Measurements from ENCODE around the gene GNG2. TPM values are rescaled to one million over a fixed set of nuclear protein-coding genes. Genes with fewer than 3 reads are reported as not detected.

The GNG2 gene
- total RNA-seq, 1 experiment from 2014 or later, result 7.0 TPM

- Histone ChIP-seq H3K18ac (ENCODE audit: insufficient read length, low read depth, low read length) (no peak overlapping the region), H2BK5ac (ENCODE audit: insufficient read length, low read length) (no peak overlapping the region), H3K27me3 (ENCODE audit: insufficient read depth, low read length) (no peaks in the 10 kb centered on the region), H3K79me2 (ENCODE audit: insufficient read depth, low read length) (no peaks in the 10 kb centered on the region), H2BK20ac (ENCODE audit: low read depth, low read length, poor library complexity, severe bottlenecking) (no peak overlapping the region), H4K8ac (replicated peaks; ENCODE audit: insufficient read length, low read depth, low read length) (no peak overlapping the region), H3K23ac (ENCODE audit: insufficient read length, low read depth, low read length) (no peak overlapping the region), H3K4me1 (ENCODE audit: insufficient read depth, low read length) (peaks cover 3% of the 10 kb centered on the region; the same call in 1 of the 2 replicates), H3K4me2 (ENCODE audit: insufficient read depth, insufficient read length, low read length) (no peak overlapping the region), H3K56ac (ENCODE audit: insufficient read length, low read depth, low read length) (no peak overlapping the region), H3K27ac (ENCODE audit: insufficient read length, low read depth, low read length) (no peak overlapping the region), H2BK12ac (ENCODE audit: insufficient read length, low read depth, low read length) (no peak overlapping the region), H3K9me3 (ENCODE audit: control insufficient read depth, low read depth, low read length) (no peaks in the 10 kb centered on the region), H3K9ac (ENCODE audit: extremely low read depth, insufficient read length, low read length) (no peak overlapping the region), H4K5ac (ENCODE audit: insufficient read length, low read depth, low read length) (no peak overlapping the region), H3K4ac (ENCODE audit: low read depth, low read length) (no peak overlapping the region), H2BK120ac (ENCODE audit: low read depth, low read length, poor library complexity, severe bottlenecking) (no peak overlapping the region), H3K79me1 (ENCODE audit: insufficient read depth, low read depth, low read length, poor library complexity, severe bottlenecking) (no peaks in the 10 kb centered on the region), H3T11ph (ENCODE audit: low read length) (no peak overlapping the region), H2BK15ac (ENCODE audit: low read depth, low read length) (no peak overlapping the region), H2AK5ac (ENCODE audit: insufficient read length, low read length) (no peak overlapping the region), H4K91ac (ENCODE audit: insufficient read length, low read depth, low read length) (no peak overlapping the region), H4K20me1 (ENCODE audit: control insufficient read depth, insufficient read depth, insufficient read length) (no peaks in the 10 kb centered on the region), H3K14ac (ENCODE audit: insufficient read depth, low read length) (no peak overlapping the region), H3K23me2 (ENCODE audit: insufficient read length, low read depth, low read length, poor library complexity, severe bottlenecking) (peaks cover 3% of the 10 kb centered on the region), H2AFZ (ENCODE audit: low read length) (no peak overlapping the region)
- peaks cover 0 to 2% of the 10 kb centered on the region in 2 experiments; a peak in 2 of 5 replicates for H3K9me3 Mint-ChIP-seq
- no peak for TF ChIP-seq CTCF (conservative IDR thresholded peaks at IDR 0.05)
- no peaks in the 10 kb centered on the region for H3K36me3 Mint-ChIP-seq (ENCODE audit: insufficient read depth in 1 of 3, low read depth in 3 of 3)
- H3K4me3 Mint-ChIP-seq, result no peak overlapping the region
- no CpG with 5 or more reads among the region's 1 CpG for WGBS (ENCODE audit: extremely low coverage, insufficient read length, low lambda C conversion rate)
- no peak overlapping the region for H3K27ac Mint-ChIP-seq
- H3K27me3 Mint-ChIP-seq (ENCODE audit: low read depth), result peaks cover 6% of the 10 kb centered on the region
- DNase-seq, result no peak
- peaks cover 21 to 22% of the 10 kb centered on the region in 2 experiments for H3K4me1 Mint-ChIP-seq
Observed at GRCh38 chr14:51850651-51851050, 9.8 kb upstream of the GNG2 start.
